SK-N-MC (cell line): ENCODE data around the gene HOXA3.

Source experiments
- EZH2 ChIP-seq: fragments of 200-600 bp; sonication (generic); IDR thresholded peaks from one replicate; pipeline ENCODE4 v1.6.1; 2017; ENCODE audit warnings: antibody characterized with exemption
- FOXP2 ChIP-seq: optimal IDR thresholded peaks from 2 replicates; pipeline ENCODE3; 2011; ENCODE audit warnings: mild to moderate bottlenecking, moderate library complexity; ENCODE audit not compliant: insufficient read depth; ENCODE audit errors: extremely low read length, control extremely low read depth
- POLR2AphosphoS5 ChIP-seq: IDR thresholded peaks from 2 replicates; pipeline ENCODE4 v1.6.1; 2012; ENCODE audit warnings: mild to moderate bottlenecking, low read depth, low read length, borderline replicate concordance

- TF ChIP-seq EZH2 = no peak
- no peak for TF ChIP-seq POLR2AphosphoS5
- TF ChIP-seq FOXP2 = no peak
Measured at GRCh38 chr7:27153526-27153925, 1.1 kb upstream of the HOXA3 start.
